Trophoblast cell (in vitro differentiated cells and primary cell): ENCODE data around the gene YKT6.

Experiments used
- DNase-seq, 2 donors: peaks; one replicate each; pipeline ENCODE4 v3.0.0-alpha.2; 2016
- H2AFZ ChIP-seq: 2 replicates; pipeline ENCODE4 v1.6.1; 2013; ENCODE audit warnings: low read length, moderate library complexity, mild to moderate bottlenecking; ENCODE audit not compliant: insufficient read depth, poor library complexity
- H2AK5ac ChIP-seq: 2 replicates; pipeline ENCODE4 v1.6.1; 2013; ENCODE audit warnings: mild to moderate bottlenecking, low read length
- H2BK120ac ChIP-seq: 2 replicates; pipeline ENCODE4 v1.6.1; 2013; ENCODE audit warnings: low read length, mild to moderate bottlenecking, moderate library complexity; ENCODE audit not compliant: insufficient read depth, poor library complexity
- H2BK12ac ChIP-seq: 2 replicates; pipeline ENCODE4 v1.6.1; 2013; ENCODE audit warnings: mild to moderate bottlenecking, low read length, moderate library complexity
- H2BK5ac ChIP-seq: 2 replicates; pipeline ENCODE4 v1.6.1; 2013; ENCODE audit warnings: low read length, low read depth, moderate library complexity, mild to moderate bottlenecking; ENCODE audit not compliant: poor library complexity
- H3K14ac ChIP-seq: 2 replicates; pipeline ENCODE4 v1.6.1; 2013; ENCODE audit warnings: mild to moderate bottlenecking, low read length
- H3K18ac ChIP-seq: 2 replicates; pipeline ENCODE4 v1.6.1; 2013; ENCODE audit warnings: mild to moderate bottlenecking, low read length
- H3K23ac ChIP-seq: 2 replicates; pipeline ENCODE4 v1.6.1; 2013; ENCODE audit warnings: low read length
- H3K27ac ChIP-seq: 2 replicates; pipeline ENCODE4 v1.5.1; 2013; ENCODE audit warnings: low read depth, mild to moderate bottlenecking, inconsistent platforms, low read length, moderate library complexity
- H3K27me3 ChIP-seq: 2 replicates; pipeline ENCODE4 v1.6.1; 2013; ENCODE audit warnings: inconsistent platforms, mild to moderate bottlenecking, low read length, moderate library complexity; ENCODE audit not compliant: insufficient read depth
- H3K36me3 ChIP-seq, 2 experiments: 1 replicate in 1 of 2; 2 replicates in 1 of 2; pipeline ENCODE4 v1.6.1; 2013; ENCODE audit warnings: low read length in 2 of 2, mild to moderate bottlenecking in 2 of 2, moderate library complexity in 1 of 2; ENCODE audit not compliant: insufficient read depth in 2 of 2, control insufficient read depth in 1 of 2
- H3K4ac ChIP-seq: 2 replicates; pipeline ENCODE4 v1.6.1; 2013; ENCODE audit warnings: low read depth, mild to moderate bottlenecking, low read length, moderate library complexity
- H3K4me1 ChIP-seq, 2 experiments: 1 replicate in 1 of 2; 2 replicates in 1 of 2; pipeline ENCODE4 v1.6.1; 2013; ENCODE audit warnings: low read length in 2 of 2, mild to moderate bottlenecking in 2 of 2, moderate library complexity in 1 of 2; ENCODE audit not compliant: insufficient read depth in 2 of 2, control insufficient read depth in 1 of 2
- H3K4me2 ChIP-seq: 2 replicates; pipeline ENCODE4 v1.6.1; 2013; ENCODE audit warnings: inconsistent platforms, mild to moderate bottlenecking, low read length, moderate library complexity
- H3K4me3 ChIP-seq: 2 replicates; pipeline ENCODE4 v1.5.1; 2013; ENCODE audit warnings: mild to moderate bottlenecking, low read depth, low read length, inconsistent platforms
- H3K79me1 ChIP-seq: one replicate; pipeline ENCODE4 v1.6.1; 2013; ENCODE audit warnings: low read length
- H3K79me2 ChIP-seq: 2 replicates; pipeline ENCODE4 v1.6.1; 2013; ENCODE audit warnings: low read length, mild to moderate bottlenecking; ENCODE audit not compliant: control insufficient read depth, insufficient read depth, poor library complexity
- H3K9ac ChIP-seq: 2 replicates; pipeline ENCODE4 v1.6.1; 2013; ENCODE audit warnings: mild to moderate bottlenecking, low read length
- H3K9me3 ChIP-seq: 2 replicates; pipeline ENCODE4 v1.6.1; 2013; ENCODE audit warnings: low read depth, mild to moderate bottlenecking, control low read depth, inconsistent platforms, low read length; ENCODE audit not compliant: insufficient read depth
- H4K12ac ChIP-seq: 2 replicates; pipeline ENCODE4 v1.6.1; 2013; ENCODE audit warnings: low read depth, mild to moderate bottlenecking, low read length, moderate library complexity
- H4K8ac ChIP-seq: 2 replicates; pipeline ENCODE4 v1.6.1; 2013; ENCODE audit warnings: low read depth, mild to moderate bottlenecking, low read length, moderate library complexity
- H4K91ac ChIP-seq: one replicate; pipeline ENCODE4 v1.6.1; 2013; ENCODE audit warnings: low read depth, mild to moderate bottlenecking, low read length, moderate library complexity
- WGBS: extraction: QIAGEN DNeasy Blood & Tissue Kit; methylation state at CpG from one replicate; pipeline ENCODE4 v1.1.7; 2013; ENCODE audit warnings: missing lambda C conversion rate; ENCODE audit not compliant: insufficient read length, insufficient coverage; ENCODE audit errors: extremely low coverage; 5-methylcytosine and 5-hydroxymethylcytosine counted together

Gene YKT6

DNA sequence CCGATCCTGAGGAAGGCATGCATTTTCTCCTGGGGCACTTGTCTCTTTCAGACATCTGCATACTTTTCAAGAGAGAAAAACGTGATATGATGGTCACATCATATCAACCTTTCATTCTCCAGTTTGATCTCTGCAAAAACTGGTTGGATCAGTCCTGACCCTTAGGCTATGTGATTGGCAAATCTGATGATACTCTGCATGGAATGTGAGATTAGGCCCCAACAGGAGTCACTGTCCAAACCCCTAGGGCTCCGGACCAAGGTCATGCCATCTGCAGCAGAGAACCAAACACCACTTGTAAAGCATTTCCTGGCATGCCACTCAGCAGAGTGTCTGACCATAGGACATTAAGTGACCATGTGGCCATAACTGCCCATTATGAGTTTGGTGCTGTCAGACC lies 20.1 kb upstream of the YKT6 start:
- no peaks in the 10 kb centered on the region for H3K79me2 ChIP-seq
- no peak overlapping the region for H2BK120ac ChIP-seq
- H3K79me1 ChIP-seq, result no peaks in the 10 kb centered on the region
- H3K9ac ChIP-seq, result no peak overlapping the region
- H3K23ac ChIP-seq, result no peak overlapping the region
- no peak overlapping the region for H4K91ac ChIP-seq
- H3K27ac ChIP-seq, result no peak overlapping the region
- no peak overlapping the region for H3K4me2 ChIP-seq
- H3K18ac ChIP-seq, result no peak overlapping the region
- no peak overlapping the region for H2BK12ac ChIP-seq
- H3K4me1 ChIP-seq, result peaks cover 2 to 3% of the 10 kb centered on the region in 2 experiments
- no peak overlapping the region for H2AFZ ChIP-seq
- H2AK5ac ChIP-seq, result no peak overlapping the region
- H4K8ac ChIP-seq, result no peak overlapping the region
- H3K14ac ChIP-seq, result no peak overlapping the region
- H3K27me3 ChIP-seq, result peaks cover under 1% of the 10 kb centered on the region
- peak; percentile 83 to 99 for DNase-seq
- no peak overlapping the region for H4K12ac ChIP-seq
- H2BK5ac ChIP-seq, result no peak overlapping the region
- peaks cover 6% of the 10 kb centered on the region for H3K9me3 ChIP-seq
- WGBS, result no CpG with 5 or more reads among the region's 3 CpGs
- H3K4me3 ChIP-seq, result no peak overlapping the region
- no peak overlapping the region for H3K4ac ChIP-seq
- no peaks in the 10 kb centered on the region for H3K36me3 ChIP-seq

DNA sequence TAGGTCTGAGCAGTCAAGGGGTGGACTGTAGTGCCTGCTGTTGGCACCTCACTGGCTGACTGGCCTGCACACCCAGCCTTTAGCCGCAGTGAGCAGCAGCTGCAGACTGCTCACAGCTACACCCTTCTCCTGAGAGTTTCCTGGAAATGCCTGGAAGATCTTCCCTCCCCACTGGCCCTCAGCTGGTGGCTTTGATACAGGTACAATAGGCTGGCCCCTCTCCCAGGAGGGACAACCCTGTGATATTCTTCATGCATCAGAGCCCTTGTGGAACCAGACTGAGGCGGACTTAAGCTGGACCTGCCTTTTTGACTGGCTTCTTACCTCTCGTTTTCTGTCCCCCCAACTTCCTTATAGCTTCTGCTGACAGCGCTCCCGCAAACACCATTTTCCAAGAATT lies 18.0 kb upstream of the YKT6 start:
- H2BK5ac ChIP-seq, result no peak overlapping the region
- no peaks in the 10 kb centered on the region for H3K79me2 ChIP-seq
- no peak overlapping the region for H3K18ac ChIP-seq
- H3K27ac ChIP-seq, result no peak overlapping the region
- H3K23ac ChIP-seq, result no peak overlapping the region
- DNase-seq, result no peak
- no peak overlapping the region for H2BK120ac ChIP-seq
- H3K27me3 ChIP-seq, result no peaks in the 10 kb centered on the region
- H2AFZ ChIP-seq, result no peak overlapping the region
- no peak overlapping the region for H3K9ac ChIP-seq
- peaks cover 2 to 3% of the 10 kb centered on the region in 2 experiments for H3K4me1 ChIP-seq
- H3K9me3 ChIP-seq, result peaks cover 4% of the 10 kb centered on the region
- H3K14ac ChIP-seq, result no peak overlapping the region
- H2AK5ac ChIP-seq, result no peak overlapping the region
- H3K4me3 ChIP-seq, result no peak overlapping the region
- H3K79me1 ChIP-seq, result no peaks in the 10 kb centered on the region
- no peak overlapping the region for H4K8ac ChIP-seq
- H3K4me2 ChIP-seq, result no peak overlapping the region
- no peak overlapping the region for H4K91ac ChIP-seq
- no peaks in the 10 kb centered on the region for H3K36me3 ChIP-seq
- WGBS, result no CpG with 5 or more reads among the region's 5 CpGs
- no peak overlapping the region for H2BK12ac ChIP-seq
- no peak overlapping the region for H4K12ac ChIP-seq
- no peak overlapping the region for H3K4ac ChIP-seq

DNA sequence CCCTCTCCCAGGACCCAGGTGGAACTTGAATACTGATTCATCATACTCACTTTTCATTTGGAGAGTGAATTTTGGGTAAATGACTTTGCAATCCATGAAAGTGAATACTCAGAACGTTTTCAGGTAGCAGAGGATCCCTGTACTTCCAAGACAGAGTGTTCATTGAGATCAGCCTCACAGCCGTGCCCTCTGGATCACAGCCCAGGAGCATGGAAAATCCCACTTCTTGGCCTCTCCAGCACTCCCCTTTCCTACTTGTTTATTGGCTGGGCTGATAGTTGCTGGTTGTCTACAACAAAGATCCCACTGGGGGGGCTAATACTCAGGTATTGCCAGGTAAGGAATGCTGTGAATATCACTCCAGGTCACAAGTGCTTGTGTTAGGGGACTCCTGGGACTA lies 17.4 kb upstream of the YKT6 start:
- no peak overlapping the region for H3K4ac ChIP-seq
- no peak overlapping the region for H2AK5ac ChIP-seq
- no peak overlapping the region for H3K23ac ChIP-seq
- H3K4me2 ChIP-seq, result no peak overlapping the region
- WGBS, result no CpG with 5 or more reads among the region's 2 CpGs
- H2BK12ac ChIP-seq, result no peak overlapping the region
- no peak overlapping the region for H4K8ac ChIP-seq
- H3K4me3 ChIP-seq, result no peak overlapping the region
- no peak overlapping the region for H3K9ac ChIP-seq
- no peak overlapping the region for H4K91ac ChIP-seq
- peaks cover 2 to 3% of the 10 kb centered on the region in 2 experiments for H3K4me1 ChIP-seq
- no peak overlapping the region for H4K12ac ChIP-seq
- no peaks in the 10 kb centered on the region for H3K79me2 ChIP-seq
- H3K36me3 ChIP-seq, result no peaks in the 10 kb centered on the region
- no peak overlapping the region for H3K14ac ChIP-seq
- H2AFZ ChIP-seq, result no peak overlapping the region
- no peak overlapping the region for H3K18ac ChIP-seq
- H3K9me3 ChIP-seq, result peaks cover 4% of the 10 kb centered on the region
- H2BK120ac ChIP-seq, result no peak overlapping the region
- peak in 1 of 2 donors; percentile 49 for DNase-seq
- no peaks in the 10 kb centered on the region for H3K27me3 ChIP-seq
- H3K27ac ChIP-seq, result no peak overlapping the region
- no peaks in the 10 kb centered on the region for H3K79me1 ChIP-seq
- H2BK5ac ChIP-seq, result no peak overlapping the region

DNA sequence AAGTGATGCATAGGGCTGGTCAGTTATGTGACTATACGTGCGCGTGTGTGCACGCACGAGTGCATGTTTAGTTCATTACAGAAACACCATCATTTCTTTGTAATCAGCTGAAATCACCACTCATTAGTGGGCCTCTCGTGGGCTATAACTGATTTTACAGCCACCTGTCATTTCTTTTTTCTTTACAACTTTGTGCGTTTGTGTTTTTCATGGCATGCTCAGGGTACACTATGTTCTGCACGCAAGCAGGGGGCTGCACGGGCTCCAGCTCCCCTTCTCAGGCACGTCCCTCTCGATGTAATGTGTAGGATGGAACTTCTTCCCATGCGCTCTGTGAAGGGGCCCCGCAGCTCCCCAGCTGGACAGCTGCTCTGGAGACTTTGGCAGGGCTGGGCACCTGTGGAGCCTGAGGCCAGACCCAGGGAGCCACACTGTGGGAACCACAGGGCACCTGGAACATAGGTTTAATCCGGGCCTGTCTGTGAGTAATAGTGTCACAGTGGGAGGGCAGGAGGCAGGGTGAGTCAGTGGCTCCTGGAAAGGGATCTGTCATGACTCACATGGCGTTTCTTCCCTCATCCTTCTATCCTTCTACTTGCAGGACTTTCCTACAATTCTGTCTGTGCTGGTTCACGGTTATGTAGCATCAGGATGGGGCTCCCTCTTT lies 16.4 kb upstream of the YKT6 start:
- Histone ChIP-seq H3K4me2 (no peak overlapping the region), H3K18ac (no peak overlapping the region), H3K79me1 (no peaks in the 10 kb centered on the region), H3K27me3 (no peaks in the 10 kb centered on the region), H3K4me1 (peaks cover 2 to 3% of the 10 kb centered on the region in 2 experiments), H3K14ac (no peak overlapping the region), H4K91ac (no peak overlapping the region), H3K4me3 (no peak overlapping the region), H4K12ac (no peak overlapping the region), H2AK5ac (no peak overlapping the region), H3K9me3 (peaks cover 4% of the 10 kb centered on the region), H3K79me2 (no peaks in the 10 kb centered on the region), H3K4ac (no peak overlapping the region), H2BK12ac (no peak overlapping the region), H2AFZ (no peak overlapping the region), H3K23ac (no peak overlapping the region), H3K36me3 (no peaks in the 10 kb centered on the region), H3K27ac (no peak overlapping the region), H3K9ac (no peak overlapping the region), H2BK120ac (no peak overlapping the region), H4K8ac (no peak overlapping the region), H2BK5ac (no peak overlapping the region)
- WGBS, result no CpG with 5 or more reads among the region's 16 CpGs
- DNase-seq, result peak; percentile 82 to 83
